Peyer's patch (tissue), 4 donors: Measurements from ENCODE around the gene AGAP2. TPM values are rescaled to one million over a fixed set of nuclear protein-coding genes. Genes with fewer than 3 reads are reported as not detected.
"Not testable (repeated sequence)": the region's sequence is repeated elsewhere in the genome, so short reads cannot be mapped to it uniquely, and the experiment has no call there.

Experiments
- DNase-seq, 3 donors: peaks; one replicate each; pipeline ENCODE4 v3.0.0-alpha.2; 2017 to 2019
- H3K27ac ChIP-seq, 4 donors: fragments of 200-600 bp; sonication (generic); one replicate each; pipeline ENCODE4 v1.5.1; 2016 to 2019
- H3K27me3 ChIP-seq, 2 donors: fragments of 200-600 bp; sonication (generic); one replicate each; pipeline ENCODE4 v1.5.1; 2019
- H3K36me3 ChIP-seq, 3 donors: fragments of 200-600 bp; sonication (generic); one replicate each; pipeline ENCODE4 v1.5.1; 2016 to 2019
- H3K4me1 ChIP-seq, 4 donors: fragments of 200-600 bp; sonication (generic); one replicate each; pipeline ENCODE4 v1.5.1; 2016 to 2019
- H3K4me3 ChIP-seq, 4 donors: fragments of 200-600 bp; sonication (generic); 1 replicate in 3 of 4; 2 replicates in 1 of 4; pipeline ENCODE4 v1.5.1; 2016 to 2019; ENCODE audit warnings: mild to moderate bottlenecking in 1 of 4
- H3K9me3 ChIP-seq, 4 donors: fragments of 200-600 bp; sonication (generic); one replicate each; pipeline ENCODE4 v1.5.1; 2016 to 2019; ENCODE audit warnings: mild to moderate bottlenecking in 1 of 4
- POLR2A ChIP-seq, 2 donors: fragments of 450-650 bp; IDR thresholded peaks; one replicate each; pipeline ENCODE4 v1.5.1; 2017; ENCODE audit warnings: antibody characterized with exemption in 2 of 2, mild to moderate bottlenecking in 2 of 2, moderate library complexity in 2 of 2
- total RNA-seq, 4 donors: library from RNA; depleted of rRNA; stranded (reverse); fragments of >200 nt; gene quantifications; one replicate each; pipeline ENCODE4 v1.1.0, GENCODE V29; 2016
- TF ChIP-seq, protein P1 (sequence below), 6 experiments: fragments of 450-650 bp in 4 of 6; fragments of 200-600 bp in 2 of 6; sonication (generic) in 1 of 6; IDR thresholded peaks; one replicate each; pipeline ENCODE4 v1.5.1; 2017 to 2019; ENCODE audit warnings: antibody characterized with exemption in 6 of 6, mild to moderate bottlenecking in 3 of 6, moderate library complexity in 1 of 6

Gene AGAP2
- total RNA-seq, 4 donors from 2014 or later, result 2.5 to 9.1 (median 3.1) TPM

GRCh38 chr12:57715786-57716185 lies 22.8 kb downstream of the AGAP2 start:
- Histone ChIP-seq H3K4me3 (no peak overlapping the region), H3K36me3 (peaks cover 0 to 70% (median 0%) of the 10 kb centered on the region in 3 donors), H3K27ac (no peak overlapping the region), H3K4me1 (no peaks in the 10 kb centered on the region), H3K9me3 (no peaks in the 10 kb centered on the region), H3K27me3 (no peaks in the 10 kb centered on the region)
- peak in 1 of 3 donors; percentile 32 for DNase-seq
- TF ChIP-seq, protein P1, sequence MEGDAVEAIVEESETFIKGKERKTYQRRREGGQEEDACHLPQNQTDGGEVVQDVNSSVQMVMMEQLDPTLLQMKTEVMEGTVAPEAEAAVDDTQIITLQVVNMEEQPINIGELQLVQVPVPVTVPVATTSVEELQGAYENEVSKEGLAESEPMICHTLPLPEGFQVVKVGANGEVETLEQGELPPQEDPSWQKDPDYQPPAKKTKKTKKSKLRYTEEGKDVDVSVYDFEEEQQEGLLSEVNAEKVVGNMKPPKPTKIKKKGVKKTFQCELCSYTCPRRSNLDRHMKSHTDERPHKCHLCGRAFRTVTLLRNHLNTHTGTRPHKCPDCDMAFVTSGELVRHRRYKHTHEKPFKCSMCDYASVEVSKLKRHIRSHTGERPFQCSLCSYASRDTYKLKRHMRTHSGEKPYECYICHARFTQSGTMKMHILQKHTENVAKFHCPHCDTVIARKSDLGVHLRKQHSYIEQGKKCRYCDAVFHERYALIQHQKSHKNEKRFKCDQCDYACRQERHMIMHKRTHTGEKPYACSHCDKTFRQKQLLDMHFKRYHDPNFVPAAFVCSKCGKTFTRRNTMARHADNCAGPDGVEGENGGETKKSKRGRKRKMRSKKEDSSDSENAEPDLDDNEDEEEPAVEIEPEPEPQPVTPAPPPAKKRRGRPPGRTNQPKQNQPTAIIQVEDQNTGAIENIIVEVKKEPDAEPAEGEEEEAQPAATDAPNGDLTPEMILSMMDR (IDR thresholded peaks at IDR 0.05), result no peak
- no peak for TF ChIP-seq POLR2A (IDR thresholded peaks at IDR 0.05)

DNA sequence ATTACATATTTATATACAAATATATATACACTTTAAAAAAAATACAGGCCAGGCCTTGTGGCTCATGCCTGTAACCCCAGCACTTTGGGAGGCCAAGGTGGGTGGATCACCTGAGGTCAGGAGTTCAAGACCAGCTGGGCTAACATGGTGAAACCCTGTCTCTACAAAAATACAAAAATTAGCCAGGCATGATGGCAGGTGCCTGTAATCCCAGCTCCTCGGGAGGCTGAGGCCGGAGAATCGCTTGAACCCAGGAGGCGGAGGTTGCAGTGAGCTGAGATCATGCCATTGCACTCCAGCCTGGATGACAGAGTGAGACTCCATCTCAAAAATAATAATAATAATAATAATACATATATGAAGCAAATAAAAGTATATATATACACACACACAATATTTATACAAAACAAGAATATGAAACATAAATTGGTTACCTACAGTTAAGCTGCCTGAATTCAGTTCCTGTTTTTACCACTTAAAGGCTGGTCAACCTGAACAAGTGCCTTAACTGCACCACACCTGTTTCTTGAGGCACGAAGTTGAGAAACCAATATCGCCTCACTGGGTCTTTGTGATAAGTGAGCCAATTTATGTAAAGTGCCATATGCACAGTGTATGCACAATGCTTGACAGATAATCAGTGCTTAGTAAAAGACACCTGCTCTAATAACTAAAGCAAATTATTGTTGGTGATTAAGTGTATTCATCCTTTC lies 23.4 kb downstream of the AGAP2 start:
- peaks cover 0 to 64% (median 0%) of the 10 kb centered on the region in 3 donors for H3K36me3 ChIP-seq
- H3K27ac ChIP-seq, H3K9me3 ChIP-seq, H3K27me3 ChIP-seq, DNase-seq, H3K4me1 ChIP-seq, H3K4me3 ChIP-seq: not testable (repeated sequence)

DNA sequence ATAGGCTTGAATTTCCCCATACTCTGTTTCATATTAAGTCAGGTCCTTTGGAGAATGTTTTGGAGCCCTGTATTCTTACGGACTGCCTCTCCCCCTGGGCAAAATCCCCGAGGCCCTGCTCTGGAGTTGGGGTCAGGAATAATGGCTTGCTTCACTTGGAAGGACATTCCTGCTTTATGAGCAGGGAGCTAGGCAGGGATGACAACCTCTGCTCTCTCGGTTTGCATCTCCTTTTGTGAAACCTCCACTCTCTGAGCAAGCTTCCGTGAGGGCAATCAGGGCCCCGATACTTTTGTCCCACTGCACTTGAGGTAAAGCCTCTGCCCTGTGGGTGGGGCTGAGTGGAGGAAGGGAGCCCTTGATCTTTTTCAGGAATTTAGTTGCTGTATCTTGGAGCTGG lies 25.3 kb downstream of the AGAP2 start:
- no peaks in the 10 kb centered on the region for H3K9me3 ChIP-seq
- no peak overlapping the region for H3K27ac ChIP-seq
- no peak overlapping the region for H3K4me3 ChIP-seq
- peaks cover 0 to 47% (median 0%) of the 10 kb centered on the region in 3 donors for H3K36me3 ChIP-seq
- no peaks in the 10 kb centered on the region for H3K27me3 ChIP-seq
- TF ChIP-seq, protein P1 (IDR thresholded peaks at IDR 0.05), result no peak
- no peak for TF ChIP-seq POLR2A (IDR thresholded peaks at IDR 0.05)
- no peaks in the 10 kb centered on the region for H3K4me1 ChIP-seq
- DNase-seq, result no peak

GRCh38 chr12:57712701-57713100 lies 25.8 kb downstream of the AGAP2 start:
- H3K27ac ChIP-seq, result no peak overlapping the region
- peaks cover 0 to 47% (median 0%) of the 10 kb centered on the region in 3 donors for H3K36me3 ChIP-seq
- no peak for DNase-seq
- TF ChIP-seq, protein P1 (IDR thresholded peaks at IDR 0.05), result no peak
- no peak for TF ChIP-seq POLR2A (IDR thresholded peaks at IDR 0.05)
- no peak overlapping the region for H3K4me3 ChIP-seq
- H3K27me3 ChIP-seq, result no peaks in the 10 kb centered on the region
- no peaks in the 10 kb centered on the region for H3K4me1 ChIP-seq
- H3K9me3 ChIP-seq, result no peaks in the 10 kb centered on the region

DNA sequence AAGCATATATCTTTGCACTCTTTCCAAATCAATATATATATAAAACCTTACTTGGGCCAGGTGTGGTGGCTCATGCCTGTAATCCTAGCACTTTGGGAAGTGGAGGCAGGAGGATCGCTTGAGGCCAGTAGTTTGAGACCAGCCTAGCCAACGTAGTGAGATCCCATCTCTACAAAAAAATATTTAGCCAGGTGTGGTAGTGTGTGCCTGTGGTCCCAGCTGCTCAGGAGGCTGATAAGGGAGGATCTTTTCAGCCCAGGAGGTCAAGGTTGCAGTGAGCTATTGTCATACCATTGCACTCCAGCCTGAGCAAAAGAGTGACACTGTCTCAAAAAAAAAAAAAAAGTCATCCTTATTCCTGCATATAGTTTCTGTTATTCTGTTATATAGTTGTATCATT lies 30.2 kb downstream of the AGAP2 start:
- no peak for DNase-seq
- H3K4me3 ChIP-seq, result no peak overlapping the region
- H3K36me3 ChIP-seq, result peaks cover 0 to 52% (median 0%) of the 10 kb centered on the region in 3 donors
- no peak overlapping the region for H3K27ac ChIP-seq
- H3K9me3 ChIP-seq, result peaks cover 0 to 7% (median 0%) of the 10 kb centered on the region in 4 donors
- no peaks in the 10 kb centered on the region for H3K27me3 ChIP-seq
- no peak for TF ChIP-seq POLR2A (IDR thresholded peaks at IDR 0.05)
- TF ChIP-seq, protein P1 (IDR thresholded peaks at IDR 0.05), result no peak
- H3K4me1 ChIP-seq, result no peaks in the 10 kb centered on the region

- Histone ChIP-seq H3K27me3 (no peaks in the 10 kb centered on the region), H3K27ac (no peak overlapping the region), H3K4me1 (no peaks in the 10 kb centered on the region), H3K36me3 (peaks cover 0 to 57% (median 0%) of the 10 kb centered on the region in 3 donors), H3K9me3 (peaks cover 0 to 7% (median 0%) of the 10 kb centered on the region in 4 donors), H3K4me3 (no peak overlapping the region)
- no peak for TF ChIP-seq POLR2A (IDR thresholded peaks at IDR 0.05)
- TF ChIP-seq, protein P1 (IDR thresholded peaks at IDR 0.05), result no peak
- no peak for DNase-seq
Measured at GRCh38 chr12:57707250-57707649, 31.3 kb downstream of the AGAP2 start.
